H7 (cell line): ENCODE results near the gene NKX2-8. TPM values are rescaled to one million over a fixed set of nuclear protein-coding genes. Genes with fewer than 3 reads are reported as not detected.
"Not testable (repeated sequence)": the region's sequence is repeated elsewhere in the genome, so short reads cannot be mapped to it uniquely, and the experiment has no call there.

ENCODE experiments used
- DNase-seq: peaks from one replicate; pipeline ENCODE4 v3.0.0; 2012
- H3K27me3 ChIP-seq: 2 replicates; pipeline ENCODE4 v1.6.0; 2011; ENCODE audit warnings: mild to moderate bottlenecking, low read length; ENCODE audit not compliant: control insufficient read depth, insufficient read depth
- H3K36me3 ChIP-seq: replicated peaks from 2 replicates; pipeline ENCODE4 v1.5.1; 2011; ENCODE audit warnings: low read length; ENCODE audit not compliant: control insufficient read depth, insufficient read depth
- H3K4me3 ChIP-seq: 2 replicates; pipeline ENCODE4 v1.5.1; 2011; ENCODE audit warnings: low read depth, mild to moderate bottlenecking, control low read depth, low read length, moderate library complexity; ENCODE audit not compliant: insufficient read depth
- total RNA-seq: library from RNA; depleted of rRNA; stranded (reverse); fragments of >200 nt; shearing (Covaris generic); gene quantifications from 2 replicates; pipeline ENCODE4 v1.2.3, GENCODE V29; 2014; rRNA removed

Gene NKX2-8
- total RNA-seq, 1 experiment from 2014 or later, result not detected

DNA sequence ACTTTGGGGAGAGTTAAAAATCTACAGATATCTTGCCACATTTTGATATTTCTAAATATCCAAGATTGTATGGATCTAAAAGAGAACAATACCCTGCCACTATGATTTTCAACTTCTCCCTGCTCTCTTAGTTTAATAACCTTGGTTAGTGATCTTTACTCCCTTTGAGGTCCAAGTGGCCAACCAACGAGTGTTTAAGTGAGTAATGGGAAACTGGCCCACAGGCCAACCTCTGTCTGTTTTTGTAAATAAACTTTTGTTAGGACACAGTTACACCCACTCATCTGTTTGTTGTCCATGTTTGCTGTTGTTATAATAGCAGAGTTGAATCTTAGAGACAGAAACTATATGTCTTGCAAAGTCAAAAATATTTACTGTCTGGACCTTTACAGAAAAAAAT, 31.5 kb downstream of the NKX2-8 start:
- H3K4me3 ChIP-seq, result no peak overlapping the region
- no peaks in the 10 kb centered on the region for H3K27me3 ChIP-seq
- no peak for DNase-seq
- no peaks in the 10 kb centered on the region for H3K36me3 ChIP-seq

DNA sequence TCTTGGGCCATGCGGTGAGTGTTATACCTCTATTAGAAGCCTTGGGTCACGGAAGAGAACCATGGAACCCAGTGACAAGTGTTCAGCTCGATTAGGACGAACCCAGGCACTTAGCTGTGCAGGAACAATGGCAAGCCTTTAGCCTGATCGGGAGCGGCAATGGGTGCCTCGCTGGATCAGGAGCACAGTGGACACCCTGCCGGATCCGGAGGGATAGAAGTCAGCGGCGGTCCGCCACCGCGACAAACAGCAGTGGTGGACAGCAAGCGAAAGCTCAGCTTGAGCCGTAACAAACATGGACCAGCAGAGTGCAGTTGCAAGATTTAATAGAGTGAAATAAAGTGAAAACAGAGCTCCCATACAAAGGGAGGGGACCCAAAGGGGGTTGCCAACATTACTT, 38.1 kb downstream of the NKX2-8 start:
- not testable (repeated sequence) for DNase-seq, H3K4me3 ChIP-seq, H3K36me3 ChIP-seq, H3K27me3 ChIP-seq

DNA sequence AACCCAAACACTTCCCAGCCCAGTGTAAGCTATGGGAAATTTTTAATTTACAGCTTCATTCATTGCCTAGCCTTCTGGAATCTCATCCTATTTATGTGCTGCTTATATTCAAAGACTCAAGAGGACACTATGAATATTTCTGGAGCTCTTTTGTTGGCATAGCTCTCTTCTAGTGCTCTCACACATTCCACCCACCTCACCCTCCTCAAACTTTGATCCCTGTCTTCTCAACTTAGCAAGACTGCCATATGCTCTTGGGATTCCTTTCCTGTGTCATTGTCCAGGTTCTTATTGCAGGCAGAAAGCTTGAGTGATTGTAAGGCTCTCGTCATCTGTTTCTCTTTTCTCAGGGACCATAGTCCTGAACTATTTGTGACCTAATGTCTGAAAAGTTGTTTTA, 44.4 kb downstream of the NKX2-8 start:
- no peak overlapping the region for H3K4me3 ChIP-seq
- DNase-seq, result no peak
- H3K27me3 ChIP-seq, result no peaks in the 10 kb centered on the region
- H3K36me3 ChIP-seq, result no peaks in the 10 kb centered on the region

Other genes starting within 250 kb of the NKX2-8 start
- gene NKX2-1, start 62.4 kb downstream of the NKX2-8 start, total RNA-seq, result 0.78 and 1.7 TPM in 2 replicates
- 0.04 TPM in 1 of 2 replicates, not detected in the other for gene PAX9, start 79.2 kb upstream of the NKX2-8 start, total RNA-seq